ENCODE data around the gene SLC29A3. TPM values are rescaled to one million over a fixed set of nuclear protein-coding genes. Genes with fewer than 3 reads are reported as not detected.

SLC29A3 gene
- total and polyA plus RNA-seq, 2 of the 8 experiments (the other 6 are each of a cell fraction or from before 2014, with no cell fraction given) = 14.0 to 24.6 TPM

DNA sequence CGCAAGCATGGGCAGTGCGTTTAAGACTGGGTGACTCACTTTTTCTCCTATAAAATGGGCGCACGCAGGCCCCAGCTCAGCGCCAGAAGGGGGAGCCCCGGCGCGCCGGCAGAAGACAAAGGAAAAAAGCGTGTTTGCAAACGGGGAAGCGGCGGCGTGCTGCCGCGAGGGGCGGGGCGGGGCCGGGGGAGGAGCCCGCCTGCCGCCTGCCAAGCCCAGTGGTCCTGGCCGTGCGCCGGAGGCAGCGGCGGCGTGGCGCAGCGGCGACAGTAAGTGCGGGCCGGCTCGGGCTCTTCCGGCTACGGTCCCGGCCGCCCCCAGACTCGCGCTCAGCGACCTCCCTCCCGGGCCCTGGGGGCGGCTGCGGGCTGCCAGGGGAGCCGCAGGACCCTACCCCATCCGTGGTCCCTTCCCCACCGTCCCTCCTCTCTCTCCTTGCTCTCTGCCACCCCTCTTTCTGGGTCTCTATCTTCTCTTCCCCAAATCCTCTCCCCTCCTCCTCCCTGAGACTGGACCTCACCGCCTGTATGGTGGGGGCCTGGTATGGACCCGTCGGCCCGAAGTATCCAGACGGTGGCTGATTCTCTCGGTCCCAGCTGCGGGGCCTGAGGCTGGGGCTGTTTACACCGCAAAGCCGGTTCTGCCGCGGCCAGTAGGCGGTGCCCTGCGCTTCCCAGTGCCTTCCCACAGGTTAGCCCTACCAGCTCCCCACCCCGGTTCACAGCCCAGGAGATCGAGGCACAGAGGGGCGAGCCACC is at the start of gene SLC29A3 (continued):
- TF ChIP-seq, protein P1, sequence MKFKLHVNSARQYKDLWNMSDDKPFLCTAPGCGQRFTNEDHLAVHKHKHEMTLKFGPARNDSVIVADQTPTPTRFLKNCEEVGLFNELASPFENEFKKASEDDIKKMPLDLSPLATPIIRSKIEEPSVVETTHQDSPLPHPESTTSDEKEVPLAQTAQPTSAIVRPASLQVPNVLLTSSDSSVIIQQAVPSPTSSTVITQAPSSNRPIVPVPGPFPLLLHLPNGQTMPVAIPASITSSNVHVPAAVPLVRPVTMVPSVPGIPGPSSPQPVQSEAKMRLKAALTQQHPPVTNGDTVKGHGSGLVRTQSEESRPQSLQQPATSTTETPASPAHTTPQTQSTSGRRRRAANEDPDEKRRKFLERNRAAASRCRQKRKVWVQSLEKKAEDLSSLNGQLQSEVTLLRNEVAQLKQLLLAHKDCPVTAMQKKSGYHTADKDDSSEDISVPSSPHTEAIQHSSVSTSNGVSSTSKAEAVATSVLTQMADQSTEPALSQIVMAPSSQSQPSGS (IDR thresholded peaks at IDR 0.05; ENCODE audit: low read length) = no peak
- TF ChIP-seq NRF1 (IDR thresholded peaks at IDR 0.05; ENCODE audit: low read depth, low read length) = no peak
- TF ChIP-seq CBX8 (IDR thresholded peaks at IDR 0.05; ENCODE audit: borderline replicate concordance, low read depth, low read length) = no peak
- TF ChIP-seq BACH1 (IDR thresholded peaks at IDR 0.05; ENCODE audit: low read length) = no peak
- TF ChIP-seq ZNF274 (IDR thresholded peaks at IDR 0.05; ENCODE audit: borderline replicate concordance, extremely low read depth, low read length) = no peak
- peak; percentile 18; the same call in 1 of the 2 replicates for TF ChIP-seq JUND (IDR thresholded peaks at IDR 0.05; ENCODE audit: low read length)
- TF ChIP-seq MAFK (IDR thresholded peaks at IDR 0.05; ENCODE audit: low read depth, low read length) = no peak
- peak in 1 of 2 experiments; percentile 28; a peak in 1 of 4 replicates for TF ChIP-seq SIN3A (conservative IDR thresholded peaks at IDR 0.05 in 1 of 2, IDR thresholded peaks at IDR 0.05 in 1 of 2; ENCODE audit: low read depth in 1 of 2, low read length in 2 of 2)
- TF ChIP-seq HDAC6 (IDR thresholded peaks at IDR 0.05; ENCODE audit: low read depth, low read length) = no peak
- TF ChIP-seq, protein P2, sequence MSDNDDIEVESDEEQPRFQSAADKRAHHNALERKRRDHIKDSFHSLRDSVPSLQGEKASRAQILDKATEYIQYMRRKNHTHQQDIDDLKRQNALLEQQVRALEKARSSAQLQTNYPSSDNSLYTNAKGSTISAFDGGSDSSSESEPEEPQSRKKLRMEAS (IDR thresholded peaks at IDR 0.05) = peak; percentile 71
- no peak for TF ChIP-seq BRCA1 (IDR thresholded peaks at IDR 0.05; ENCODE audit: low read depth, low read length)
- TF ChIP-seq EGR1 (IDR thresholded peaks at IDR 0.05; ENCODE audit: borderline replicate concordance, low read depth, low read length) = no peak
- 0 out of 2 replicates have a peak, but pooled peaks have one; percentile 1 for TF ChIP-seq SRF (IDR thresholded peaks at IDR 0.05; ENCODE audit: low read depth, low read length)
- TF ChIP-seq, protein P3, sequence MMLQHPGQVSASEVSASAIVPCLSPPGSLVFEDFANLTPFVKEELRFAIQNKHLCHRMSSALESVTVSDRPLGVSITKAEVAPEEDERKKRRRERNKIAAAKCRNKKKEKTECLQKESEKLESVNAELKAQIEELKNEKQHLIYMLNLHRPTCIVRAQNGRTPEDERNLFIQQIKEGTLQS (IDR thresholded peaks at IDR 0.05; ENCODE audit: insufficient read depth, low read depth, low read length) = no peak
- no peak for TF ChIP-seq NANOG (IDR thresholded peaks at IDR 0.05; ENCODE audit: insufficient read depth, low read depth, low read length, poor library complexity, severe bottlenecking)
- TF ChIP-seq, protein P4, sequence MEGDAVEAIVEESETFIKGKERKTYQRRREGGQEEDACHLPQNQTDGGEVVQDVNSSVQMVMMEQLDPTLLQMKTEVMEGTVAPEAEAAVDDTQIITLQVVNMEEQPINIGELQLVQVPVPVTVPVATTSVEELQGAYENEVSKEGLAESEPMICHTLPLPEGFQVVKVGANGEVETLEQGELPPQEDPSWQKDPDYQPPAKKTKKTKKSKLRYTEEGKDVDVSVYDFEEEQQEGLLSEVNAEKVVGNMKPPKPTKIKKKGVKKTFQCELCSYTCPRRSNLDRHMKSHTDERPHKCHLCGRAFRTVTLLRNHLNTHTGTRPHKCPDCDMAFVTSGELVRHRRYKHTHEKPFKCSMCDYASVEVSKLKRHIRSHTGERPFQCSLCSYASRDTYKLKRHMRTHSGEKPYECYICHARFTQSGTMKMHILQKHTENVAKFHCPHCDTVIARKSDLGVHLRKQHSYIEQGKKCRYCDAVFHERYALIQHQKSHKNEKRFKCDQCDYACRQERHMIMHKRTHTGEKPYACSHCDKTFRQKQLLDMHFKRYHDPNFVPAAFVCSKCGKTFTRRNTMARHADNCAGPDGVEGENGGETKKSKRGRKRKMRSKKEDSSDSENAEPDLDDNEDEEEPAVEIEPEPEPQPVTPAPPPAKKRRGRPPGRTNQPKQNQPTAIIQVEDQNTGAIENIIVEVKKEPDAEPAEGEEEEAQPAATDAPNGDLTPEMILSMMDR (IDR thresholded peaks at IDR 0.05; ENCODE audit: control extremely low read depth in 1 of 3, insufficient read depth in 1 of 3, low read depth in 1 of 3, low read length in 3 of 3) = peak; percentile 76 to 89 (median 88)
- TF ChIP-seq TEAD4 (IDR thresholded peaks at IDR 0.05; ENCODE audit: low read depth, low read length) = no peak
- no peak for TF ChIP-seq TAF7 (optimal IDR thresholded peaks at IDR 0.05; ENCODE audit: borderline replicate concordance, low read depth, low read length)
- no peak for TF ChIP-seq JUN (IDR thresholded peaks at IDR 0.05; ENCODE audit: low read depth, low read length)

Data from H1 (cell line).